Subcutaneous adipose tissue (tissue), 4 donors: ENCODE results near the gene DCPS. TPM values are rescaled to one million over a fixed set of nuclear protein-coding genes. Genes with fewer than 3 reads are reported as not detected.

Source experiments
- total RNA-seq, 4 donors: library from RNA; depleted of rRNA; stranded (reverse); fragments of >200 nt; gene quantifications; one replicate each; pipeline ENCODE4 v1.1.0, GENCODE V29; 2016
- TF ChIP-seq, protein P1 (sequence below): fragments of 450-650 bp; IDR thresholded peaks from one replicate; pipeline ENCODE4 v1.5.1; 2016; ENCODE audit warnings: low read depth, mild to moderate bottlenecking, control low read depth, antibody characterized with exemption, moderate library complexity

The DCPS gene
- total RNA-seq, 4 donors from 2014 or later = 5.3 to 12.6 (median 7.9) TPM

DNA sequence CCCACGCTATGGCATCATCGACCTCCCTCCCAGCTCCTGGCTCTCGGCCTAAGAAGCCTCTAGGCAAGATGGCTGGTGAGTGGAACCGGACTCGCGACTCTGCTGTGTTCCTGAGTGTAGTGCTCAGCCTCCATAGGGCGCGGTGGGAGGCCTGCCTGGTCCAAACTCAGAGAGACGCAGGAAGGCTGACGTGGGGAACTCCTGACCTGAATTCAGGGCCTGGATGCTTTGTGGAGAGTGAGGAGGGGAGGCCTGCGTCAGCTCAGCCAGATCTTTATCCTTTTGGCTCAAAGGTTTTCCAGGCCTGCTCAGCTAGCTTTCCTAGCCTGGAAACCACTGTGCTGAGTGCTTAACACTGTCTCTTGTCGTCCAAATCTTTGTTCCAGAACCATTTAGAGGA lies 13.0 kb upstream of the DCPS start:
- TF ChIP-seq, protein P1, sequence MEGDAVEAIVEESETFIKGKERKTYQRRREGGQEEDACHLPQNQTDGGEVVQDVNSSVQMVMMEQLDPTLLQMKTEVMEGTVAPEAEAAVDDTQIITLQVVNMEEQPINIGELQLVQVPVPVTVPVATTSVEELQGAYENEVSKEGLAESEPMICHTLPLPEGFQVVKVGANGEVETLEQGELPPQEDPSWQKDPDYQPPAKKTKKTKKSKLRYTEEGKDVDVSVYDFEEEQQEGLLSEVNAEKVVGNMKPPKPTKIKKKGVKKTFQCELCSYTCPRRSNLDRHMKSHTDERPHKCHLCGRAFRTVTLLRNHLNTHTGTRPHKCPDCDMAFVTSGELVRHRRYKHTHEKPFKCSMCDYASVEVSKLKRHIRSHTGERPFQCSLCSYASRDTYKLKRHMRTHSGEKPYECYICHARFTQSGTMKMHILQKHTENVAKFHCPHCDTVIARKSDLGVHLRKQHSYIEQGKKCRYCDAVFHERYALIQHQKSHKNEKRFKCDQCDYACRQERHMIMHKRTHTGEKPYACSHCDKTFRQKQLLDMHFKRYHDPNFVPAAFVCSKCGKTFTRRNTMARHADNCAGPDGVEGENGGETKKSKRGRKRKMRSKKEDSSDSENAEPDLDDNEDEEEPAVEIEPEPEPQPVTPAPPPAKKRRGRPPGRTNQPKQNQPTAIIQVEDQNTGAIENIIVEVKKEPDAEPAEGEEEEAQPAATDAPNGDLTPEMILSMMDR = no peak

DNA sequence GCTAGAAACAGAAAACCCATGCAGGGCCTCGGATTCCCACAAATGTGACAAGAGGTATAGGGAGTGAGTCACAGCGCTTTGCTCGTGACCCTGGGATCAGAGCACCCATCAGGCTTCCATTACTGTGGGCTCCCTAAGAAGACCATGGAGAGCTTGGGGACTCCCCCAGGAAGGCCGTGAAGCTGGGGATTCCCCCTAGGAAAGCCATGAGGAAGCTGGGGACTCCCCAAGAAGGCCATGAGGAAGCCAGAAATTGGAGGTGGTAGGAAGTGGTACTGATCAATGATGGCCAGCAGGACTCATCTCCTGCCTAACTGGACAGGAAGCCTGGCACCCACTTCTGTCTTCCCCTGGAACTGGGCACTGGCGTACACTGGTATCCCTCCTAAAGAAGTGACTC lies 10.1 kb upstream of the DCPS start:
- TF ChIP-seq, protein P1 = no peak

DNA sequence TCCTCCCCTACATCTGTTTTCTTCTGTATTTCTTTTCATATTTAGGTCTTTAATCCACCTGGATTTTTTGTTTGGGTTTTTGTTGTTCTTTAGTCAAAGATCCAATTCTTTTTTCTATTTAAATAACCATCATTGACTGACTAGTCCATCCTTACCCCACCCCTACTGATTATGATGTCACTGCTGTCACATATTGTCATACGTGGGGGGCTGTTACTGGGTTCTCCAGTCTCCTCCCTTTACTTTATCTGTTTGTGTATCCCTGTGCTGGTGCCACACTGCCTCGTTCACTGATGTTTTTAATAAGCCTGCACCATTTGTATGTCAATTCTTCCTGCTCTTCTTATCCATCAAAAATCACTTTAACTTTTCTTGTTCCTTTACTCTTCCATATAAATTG lies 6.9 kb upstream of the DCPS start:
- TF ChIP-seq, protein P1 = no peak

DNA sequence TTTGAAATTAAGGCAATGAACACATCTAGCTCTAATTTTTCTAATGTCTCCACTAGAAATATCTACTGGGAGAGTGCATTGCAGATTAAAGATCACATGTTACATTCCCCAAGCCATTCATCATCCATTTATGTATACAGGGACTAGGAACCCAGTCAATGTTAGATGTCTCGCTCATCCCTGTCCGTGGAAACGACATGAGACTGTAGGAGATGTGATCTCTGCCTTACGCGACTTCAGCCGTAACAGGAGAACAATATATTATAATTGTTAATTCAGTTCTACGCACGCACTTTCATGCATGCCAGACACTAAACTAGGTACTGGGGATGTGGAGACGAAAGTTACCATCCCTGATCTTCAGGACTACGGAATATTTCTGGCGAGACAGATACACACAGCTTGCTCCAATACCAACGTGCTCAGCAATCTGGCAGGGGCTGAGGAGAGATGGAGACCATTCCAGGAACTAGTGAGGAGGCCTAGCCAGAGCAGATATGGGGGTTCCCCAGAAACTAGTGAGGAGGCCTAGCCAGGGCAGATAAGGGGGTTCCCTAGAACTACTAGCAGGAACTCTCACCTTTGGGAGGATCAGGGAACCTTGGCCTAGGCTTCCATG lies 706 bp downstream of the DCPS start:
- TF ChIP-seq, protein P1 = no peak

DNA sequence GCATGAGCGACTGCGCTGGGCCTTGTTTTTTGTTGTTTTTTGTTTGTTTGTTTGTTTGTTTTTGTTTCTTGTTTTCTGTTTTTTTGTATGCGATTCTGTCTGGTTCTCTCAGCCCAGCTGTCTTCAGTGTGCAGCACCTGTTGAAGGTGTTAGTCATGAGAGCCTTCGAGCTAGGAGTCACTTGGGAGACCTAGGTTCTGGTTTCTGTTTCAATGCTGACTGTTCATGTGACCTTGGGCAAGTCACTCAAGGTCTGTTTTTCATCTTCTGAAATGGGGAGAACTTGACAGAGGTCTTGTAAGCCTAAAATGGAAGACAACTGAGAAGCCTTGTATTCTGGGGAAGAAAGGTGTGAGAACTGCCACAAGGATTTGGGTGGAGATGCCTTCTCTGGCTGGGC lies 1.8 kb downstream of the DCPS start:
- TF ChIP-seq, protein P1 = no peak

DNA sequence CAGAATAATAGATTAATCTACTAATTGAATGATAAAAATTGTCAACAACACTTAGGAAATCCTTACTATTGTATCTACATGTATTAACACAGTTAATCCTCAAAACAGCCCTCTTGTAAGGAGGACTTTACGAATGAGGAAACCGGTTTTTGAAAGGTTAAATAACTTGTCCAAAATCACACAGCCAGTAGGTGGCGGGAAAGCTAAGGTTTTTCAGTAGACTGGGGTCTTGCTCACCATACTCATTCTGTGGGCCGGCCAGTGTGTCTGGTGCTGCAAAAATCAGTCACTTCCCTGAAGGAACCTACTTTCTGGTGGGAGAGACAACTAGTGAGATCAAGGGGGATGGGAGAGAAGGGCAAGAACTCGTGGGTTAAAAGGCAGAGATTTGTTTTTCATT lies 3.8 kb downstream of the DCPS start:
- TF ChIP-seq, protein P1 = no peak

DNA sequence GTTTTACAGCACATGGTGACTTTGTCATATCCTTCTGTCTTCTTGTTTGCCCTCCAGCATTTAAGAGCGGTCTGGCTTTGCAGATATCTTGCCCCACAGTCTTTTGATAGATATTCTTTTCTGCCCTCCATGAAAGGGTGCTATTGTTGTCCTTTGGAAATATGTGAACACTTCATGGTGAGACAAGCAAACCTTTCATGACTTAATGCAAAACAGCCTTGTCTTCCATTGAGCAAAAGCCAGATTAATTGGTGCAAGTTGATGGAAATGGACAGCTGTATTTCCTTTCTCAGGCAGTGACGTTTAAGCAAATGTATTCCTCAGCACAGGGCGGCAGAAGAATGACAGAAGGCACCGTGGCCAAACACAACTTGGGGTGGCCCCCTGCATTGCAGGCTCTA lies 4.4 kb downstream of the DCPS start:
- TF ChIP-seq, protein P1 = no peak
